RWPE1 (cell line): ENCODE results near the gene KRTAP2-2.

Source experiments
- CTCF ChIA-PET: fragments of 350-600 bp; sonication (Branson Sonifier 250); formaldehyde crosslinking; extraction: SDS; loops from one replicate; lab custom pipeline; 2021; lab: Yijun Ruan, JAX
- POLR2A ChIA-PET: fragments of 400-600 bp; formaldehyde crosslinking; extraction: SDS; loops from one replicate; lab custom pipeline; 2020; ENCODE audit warnings: antibody characterized with exemption; ENCODE audit not compliant: low non-redundant PET; lab: Yijun Ruan, JAX
- DNase-seq: peaks from one replicate; pipeline ENCODE4 v3.0.0; 2012; ENCODE audit warnings: low spot score
- H3K27ac ChIP-seq: fragments of 450-650 bp; 2 replicates; pipeline ENCODE4 v1.5.1; 2017
- TF ChIP-seq, protein P1 (sequence below): fragments of 450-650 bp; conservative IDR thresholded peaks from 2 replicates; pipeline ENCODE4 v1.5.1; 2017; ENCODE audit warnings: low read depth, mild to moderate bottlenecking

Gene KRTAP2-2

DNA sequence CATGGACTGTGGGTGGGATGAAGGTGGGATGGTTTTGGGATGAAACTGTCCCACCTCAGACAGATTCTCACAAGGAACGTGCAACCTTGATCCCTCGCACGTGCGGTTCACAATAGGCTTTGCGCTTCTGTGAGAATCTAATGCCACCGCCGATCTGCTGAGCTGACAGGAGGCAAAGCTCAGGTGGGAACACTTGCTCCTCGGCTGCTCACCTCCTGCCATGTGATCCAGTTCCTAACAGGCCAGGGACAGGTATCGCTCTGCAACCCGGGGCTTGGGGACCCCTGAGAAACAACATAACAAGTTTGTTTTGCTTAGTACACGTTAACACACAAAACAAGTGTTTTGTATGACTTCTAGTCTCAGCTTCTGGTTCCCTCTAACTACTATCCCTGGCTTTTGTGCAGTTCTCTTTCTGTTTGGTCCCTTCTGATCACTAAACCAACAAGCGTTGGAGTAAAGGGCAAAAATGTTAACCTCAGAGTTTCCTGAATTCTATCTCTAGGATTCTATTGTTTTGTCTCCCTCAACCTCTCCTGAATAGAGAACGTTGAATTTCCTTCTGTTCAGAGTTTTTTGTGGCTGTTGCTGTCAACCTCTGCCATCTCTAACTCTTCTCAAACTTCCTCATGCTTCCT is 38.3 kb downstream of the KRTAP2-2 start:
- POLR2A ChIA-PET: no interaction called here
- TF ChIP-seq, protein P1, sequence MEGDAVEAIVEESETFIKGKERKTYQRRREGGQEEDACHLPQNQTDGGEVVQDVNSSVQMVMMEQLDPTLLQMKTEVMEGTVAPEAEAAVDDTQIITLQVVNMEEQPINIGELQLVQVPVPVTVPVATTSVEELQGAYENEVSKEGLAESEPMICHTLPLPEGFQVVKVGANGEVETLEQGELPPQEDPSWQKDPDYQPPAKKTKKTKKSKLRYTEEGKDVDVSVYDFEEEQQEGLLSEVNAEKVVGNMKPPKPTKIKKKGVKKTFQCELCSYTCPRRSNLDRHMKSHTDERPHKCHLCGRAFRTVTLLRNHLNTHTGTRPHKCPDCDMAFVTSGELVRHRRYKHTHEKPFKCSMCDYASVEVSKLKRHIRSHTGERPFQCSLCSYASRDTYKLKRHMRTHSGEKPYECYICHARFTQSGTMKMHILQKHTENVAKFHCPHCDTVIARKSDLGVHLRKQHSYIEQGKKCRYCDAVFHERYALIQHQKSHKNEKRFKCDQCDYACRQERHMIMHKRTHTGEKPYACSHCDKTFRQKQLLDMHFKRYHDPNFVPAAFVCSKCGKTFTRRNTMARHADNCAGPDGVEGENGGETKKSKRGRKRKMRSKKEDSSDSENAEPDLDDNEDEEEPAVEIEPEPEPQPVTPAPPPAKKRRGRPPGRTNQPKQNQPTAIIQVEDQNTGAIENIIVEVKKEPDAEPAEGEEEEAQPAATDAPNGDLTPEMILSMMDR: no peak
- no peak overlapping the region for H3K27ac ChIP-seq
- no peak for DNase-seq
- CTCF ChIA-PET: no interaction called here

DNA sequence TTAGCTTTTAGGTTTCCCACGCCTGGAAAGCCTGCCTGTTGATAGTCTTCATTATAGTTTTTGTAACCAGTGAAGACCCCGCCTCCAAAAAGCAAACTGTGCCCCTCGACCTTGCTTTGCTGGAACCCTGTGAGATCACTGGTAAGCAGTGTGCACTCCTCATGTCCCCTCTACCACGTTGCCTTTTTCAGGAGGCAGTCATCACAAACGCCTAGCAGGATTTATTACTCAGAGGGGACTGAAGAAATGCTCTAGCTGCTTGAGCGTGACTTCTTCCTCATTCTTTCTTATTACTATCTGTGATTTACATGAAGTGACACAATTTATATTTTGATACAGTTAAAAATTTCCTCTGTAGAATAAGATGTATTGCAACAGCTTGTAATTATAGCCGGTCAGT is 39.6 kb downstream of the KRTAP2-2 start:
- ChIA-PET CTCF (no interaction called here), POLR2A (no interaction called here)
- DNase-seq: no peak
- no peak overlapping the region for H3K27ac ChIP-seq
- TF ChIP-seq, protein P1: no peak

- TF ChIP-seq, protein P1: no peak
- ChIA-PET CTCF (no interaction called here), POLR2A (no interaction called here)
- no peak overlapping the region for H3K27ac ChIP-seq
- no peak for DNase-seq
Observed at GRCh38 chr17:41013606-41014005, 41.4 kb downstream of the KRTAP2-2 start.

DNA sequence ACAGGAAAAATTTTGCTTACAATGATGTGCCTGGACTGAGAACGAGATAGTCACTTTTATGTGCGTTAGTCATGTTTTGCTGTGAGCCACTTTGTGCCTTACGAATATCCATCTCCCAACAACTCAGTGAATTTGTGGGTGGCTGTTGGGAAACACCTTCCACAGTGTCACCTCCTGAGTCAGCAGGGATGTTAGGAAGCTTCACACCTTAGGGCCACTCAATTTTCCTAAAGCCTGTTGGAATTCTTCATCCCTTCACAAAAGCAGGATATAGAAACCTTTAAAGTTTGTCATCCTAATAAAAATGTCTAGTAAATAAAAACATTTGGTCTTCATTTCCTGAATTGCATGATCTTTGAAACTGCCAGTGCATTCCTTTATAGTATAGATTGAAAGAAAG is 41.8 kb downstream of the KRTAP2-2 start:
- ChIA-PET CTCF (no interaction called here), POLR2A (no interaction called here)
- H3K27ac ChIP-seq: no peak overlapping the region
- TF ChIP-seq, protein P1: no peak
- no peak for DNase-seq

DNA sequence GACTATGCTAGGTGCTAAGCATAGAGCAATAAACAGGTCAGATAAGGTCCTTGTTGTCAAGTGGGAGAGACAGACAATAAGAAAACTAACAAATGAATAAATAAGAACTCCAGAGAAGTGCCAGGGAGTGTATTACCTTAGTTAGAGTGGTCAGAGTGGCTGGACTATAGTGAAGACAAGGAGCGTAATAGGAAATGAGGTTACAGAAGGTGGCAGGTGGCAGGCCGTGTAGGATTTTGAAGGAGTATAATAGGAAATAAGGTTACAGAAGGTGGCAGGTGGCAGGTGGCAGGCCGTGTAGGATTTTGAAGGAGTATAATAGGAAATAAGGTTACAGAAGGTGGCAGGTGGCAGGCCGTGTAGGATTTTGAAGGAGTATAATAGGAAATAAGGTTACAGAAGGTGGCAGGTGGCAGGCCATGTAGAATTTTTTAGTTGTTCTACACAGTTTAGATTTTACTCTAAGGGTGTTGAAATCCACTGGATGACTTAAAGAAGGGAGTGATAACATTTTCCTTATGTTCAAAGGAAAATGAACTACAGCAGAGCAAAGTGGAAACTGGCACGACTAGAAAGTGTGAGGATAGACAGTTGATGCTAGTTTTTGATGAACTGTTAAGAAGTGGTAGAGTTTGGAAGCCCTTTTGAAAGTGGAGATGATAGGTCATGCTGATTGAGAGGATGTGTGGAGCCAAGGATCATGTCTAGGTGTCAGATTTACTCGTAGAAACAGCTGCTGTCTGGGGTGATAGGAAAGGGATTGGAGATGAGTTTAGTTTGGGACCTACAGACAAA is 42.5 kb downstream of the KRTAP2-2 start:
- CTCF ChIA-PET: no interaction called here
- POLR2A ChIA-PET: no interaction called here
- no peak for DNase-seq
- TF ChIP-seq, protein P1: no peak
- H3K27ac ChIP-seq: no peak overlapping the region

- ChIA-PET POLR2A (no interaction called here), CTCF (interaction anchor here (0.5 to 1.4 kb wide), 2 partner anchors 42 to 174 kb away, joined by 3 to 4 read pairs; partner anchors contain the start of gene KRTAP4-1)
- no peak overlapping the region for H3K27ac ChIP-seq
- no peak for DNase-seq
- TF ChIP-seq, protein P1: no peak
Observed at GRCh38 chr17:41010441-41010840, 44.6 kb downstream of the KRTAP2-2 start.
